ENCODE results near the gene SYK.
"Not testable (repeated sequence)": the region's sequence is repeated elsewhere in the genome, so short reads cannot be mapped to it uniquely, and the experiment has no call there.

The SYK gene

GRCh38 chr9:90795871-90796317 is 5.7 kb upstream of the SYK start:
- DNase-seq (ENCODE audit: low read depth, low spot score), result no peak

- no peak for DNase-seq (ENCODE audit: low read depth, low spot score)
Observed at GRCh38 chr9:90799271-90799852, 2.3 kb upstream of the SYK start.

GRCh38 chr9:90801973-90802322 is 329 bp downstream of the SYK start:
- DNase-seq (ENCODE audit: low read depth, low spot score), result no peak

- DNase-seq (ENCODE audit: low read depth, low spot score), result no peak
Observed at GRCh38 chr9:90802386-90802985, 867 bp downstream of the SYK start.

GRCh38 chr9:90803860-90804593 is 2.4 kb downstream of the SYK start:
- no peak for DNase-seq (ENCODE audit: low read depth, low spot score)

- DNase-seq (ENCODE audit: low read depth, low spot score), result no peak
Observed at GRCh38 chr9:90805006-90805996, 3.7 kb downstream of the SYK start.

DNA sequence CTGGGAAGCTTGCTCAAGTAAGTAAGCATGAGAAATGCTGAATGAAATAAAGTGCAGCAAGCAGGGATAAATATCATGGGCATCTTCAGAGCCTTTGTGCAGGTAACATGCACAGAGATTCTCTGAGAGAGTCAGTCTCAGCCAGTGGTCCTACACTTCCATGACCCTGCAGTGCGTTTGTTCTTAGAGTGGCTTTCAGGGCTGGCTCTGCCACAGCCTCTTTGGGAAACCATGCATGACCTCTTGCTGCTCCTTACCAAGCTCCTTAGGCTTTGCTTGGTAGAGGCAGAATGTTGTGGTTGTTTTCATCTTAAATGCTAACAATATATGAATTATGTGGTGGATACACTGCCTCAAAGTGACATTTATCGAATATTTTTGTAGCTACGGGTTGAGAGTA is 5.4 kb downstream of the SYK start:
- DNase-seq (ENCODE audit: low read depth, low spot score), result no peak

- DNase-seq (ENCODE audit: low read depth, low spot score), result no peak
Observed at GRCh38 chr9:90808398-90808797, 6.8 kb downstream of the SYK start.

DNA sequence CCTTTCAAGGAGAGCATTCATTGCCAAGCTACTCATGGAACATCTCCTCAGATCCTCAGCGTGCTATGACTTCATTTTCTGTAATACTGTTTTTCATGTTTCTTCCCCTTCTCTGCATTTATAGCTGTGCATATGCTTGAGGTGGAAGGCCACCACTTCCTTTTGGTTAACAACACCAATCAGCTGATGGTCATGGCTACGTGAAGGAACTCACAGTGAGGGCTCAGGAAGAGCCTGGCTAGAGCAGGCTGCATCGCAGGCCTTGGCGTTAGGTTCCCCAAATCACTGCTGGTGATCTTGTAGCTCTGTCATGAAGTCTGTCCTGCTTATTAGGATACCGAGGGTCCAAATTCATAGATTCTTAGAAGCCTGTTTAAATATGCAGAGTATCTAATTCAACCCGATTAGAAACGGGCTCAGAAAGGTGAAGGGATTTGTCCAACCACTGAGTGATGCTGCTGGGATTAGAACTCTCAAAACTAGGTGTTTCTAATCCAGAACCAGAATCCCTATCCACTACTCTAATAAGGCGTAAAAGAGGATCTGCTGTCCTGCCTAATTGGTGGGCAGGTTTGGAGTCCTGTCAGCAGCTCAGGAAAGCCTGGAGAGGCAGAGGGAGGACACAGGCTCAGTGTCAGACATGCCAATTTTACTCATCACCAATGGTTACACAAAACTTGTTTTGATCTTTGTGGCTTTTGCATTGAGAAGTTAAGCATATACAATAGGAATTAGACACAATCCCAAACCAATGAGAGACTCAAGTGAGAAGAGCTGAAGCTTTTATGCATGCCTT is 7.5 kb downstream of the SYK start:
- no peak for DNase-seq (ENCODE audit: low read depth, low spot score)

GRCh38 chr9:90810691-90811090 is 9.1 kb downstream of the SYK start:
- DNase-seq (ENCODE audit: low read depth, low spot score), result no peak

DNA sequence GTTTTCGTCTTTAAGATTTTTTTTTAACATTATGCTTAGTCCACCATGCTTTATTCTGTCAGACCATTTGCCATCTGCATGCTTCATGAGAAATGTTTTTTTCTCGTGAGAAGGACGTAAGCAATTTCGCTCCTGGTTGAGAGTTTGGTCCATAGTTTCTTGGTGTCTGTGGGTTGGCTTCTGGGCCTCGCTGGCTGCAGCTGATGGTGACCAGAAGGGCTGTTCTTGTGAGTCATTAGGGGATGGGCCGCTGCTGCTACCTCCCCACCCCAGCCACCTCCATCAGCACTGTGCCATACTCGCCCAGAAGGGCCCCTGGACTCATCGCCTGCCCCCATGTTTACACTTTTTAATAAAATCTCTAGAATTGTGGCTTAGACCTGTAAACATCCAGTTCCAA is 11.4 kb downstream of the SYK start:
- DNase-seq (ENCODE audit: low read depth, low spot score), result no peak

- DNase-seq (ENCODE audit: low read depth, low spot score), result no peak
Observed at GRCh38 chr9:90813523-90813922, 11.9 kb downstream of the SYK start.

GRCh38 chr9:90814355-90814754 is 12.7 kb downstream of the SYK start:
- DNase-seq (ENCODE audit: low read depth, low spot score), result no peak

- no peak for DNase-seq (ENCODE audit: low read depth, low spot score)
Observed at GRCh38 chr9:90815183-90815943, 13.7 kb downstream of the SYK start.

- no peak for DNase-seq (ENCODE audit: low read depth, low spot score)
Observed at GRCh38 chr9:90815944-90816357, 14.3 kb downstream of the SYK start.

GRCh38 chr9:90816690-90817089 is 15.1 kb downstream of the SYK start:
- DNase-seq (ENCODE audit: low read depth, low spot score), result no peak

DNA sequence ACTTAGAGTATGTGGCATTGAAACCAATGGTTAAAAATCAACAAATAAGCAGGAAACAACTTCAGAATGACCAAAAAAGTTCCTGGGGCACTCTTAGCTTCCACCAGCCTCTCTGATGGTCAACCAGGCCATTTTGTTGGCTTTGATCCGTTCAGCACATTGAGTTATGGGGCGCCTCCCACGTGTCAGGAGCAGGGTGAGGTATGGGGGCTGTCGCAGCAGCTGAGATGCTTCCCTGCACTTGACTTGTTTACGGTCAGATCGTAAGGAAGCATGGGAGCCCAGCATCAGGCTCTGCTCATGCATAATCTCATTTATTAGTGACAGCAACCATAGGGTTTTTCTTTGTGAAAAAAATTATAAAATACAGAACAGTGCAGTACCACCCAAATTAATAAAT is 16.7 kb downstream of the SYK start:
- no peak for DNase-seq (ENCODE audit: low read depth, low spot score)

- not testable (repeated sequence) for DNase-seq (ENCODE audit: low read depth, low spot score)
Observed at GRCh38 chr9:90820406-90820805, 18.8 kb downstream of the SYK start.

DNA sequence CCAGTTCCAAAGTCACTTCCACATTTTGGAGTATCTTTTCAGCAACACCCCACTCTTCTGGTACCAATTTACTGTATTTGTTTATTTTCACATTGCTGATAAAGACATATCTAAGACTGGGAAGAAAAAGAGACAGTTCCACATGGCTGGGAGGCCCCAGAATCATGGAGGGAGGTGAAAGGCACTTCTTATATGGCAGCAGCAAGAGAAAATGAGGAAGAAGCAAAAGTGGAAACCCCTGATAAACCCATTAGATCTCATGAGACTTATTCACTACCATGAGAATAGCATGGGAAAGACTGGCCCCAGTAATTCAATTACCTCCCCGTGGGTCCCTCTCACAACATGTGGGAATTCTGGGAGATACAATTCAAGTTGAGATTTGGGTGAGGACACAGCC is 19.6 kb downstream of the SYK start:
- DNase-seq (ENCODE audit: low read depth, low spot score), result not testable (repeated sequence)

GRCh38 chr9:90821697-90822096 is 20.1 kb downstream of the SYK start:
- DNase-seq (ENCODE audit: low read depth, low spot score), result no peak
